PC-3 (cell line): ENCODE data around the gene DHDDS. TPM values are rescaled to one million over a fixed set of nuclear protein-coding genes. Genes with fewer than 3 reads are reported as not detected.

Source experiments
- ATAC-seq: fragments of 200-7000 bp; cut with Tn5 transposase; 2 replicates; pipeline ENCODE4 v1.9.1; 2020; ENCODE audit warnings: mild to moderate bottlenecking, moderate library complexity
- BruUV-seq: library from RNA; stranded (reverse); fragments of 400-500 nt; replicated peaks from 2 replicates; lab custom pipeline; 2021; lab: Mats Ljungman, UMichigan
- CTCF ChIA-PET: fragments of 300-600 bp; sonication (Branson Sonifier 250); formaldehyde crosslinking; loops from one replicate; lab custom pipeline; 2022; ENCODE audit warnings: antibody characterized with exemption; lab: Charles Lee
- POLR2A ChIA-PET: fragments of 300-600 bp; sonication (Branson Sonifier 250); formaldehyde crosslinking; loops from one replicate; lab custom pipeline; 2022; ENCODE audit warnings: antibody characterized with exemption; ENCODE audit not compliant: unreplicated experiment; lab: Charles Lee
- DNase-seq: peaks from one replicate; pipeline ENCODE4 v3.0.0-alpha.2; 2015
- H2AFZ ChIP-seq: fragments of 300-600 bp; sonication (generic); 2 replicates; pipeline ENCODE4 v1.6.0; 2016; ENCODE audit warnings: antibody characterized with exemption, low read length
- H3F3A ChIP-seq: fragments of 300-600 bp; sonication (generic); one replicate; pipeline ENCODE4 v1.6.0; 2017; ENCODE audit warnings: antibody characterized with exemption, low read length, control low read depth, mild to moderate bottlenecking; ENCODE audit not compliant: unreplicated experiment
- H3K27ac ChIP-seq: fragments of 300-600 bp; sonication (generic); 2 replicates; pipeline ENCODE4 v1.5.1; 2016; ENCODE audit warnings: mild to moderate bottlenecking, low read length
- H3K27me3 ChIP-seq: fragments of 300-600 bp; sonication (generic); 2 replicates; pipeline ENCODE4 v1.6.1; 2016; ENCODE audit warnings: low read length, mixed read lengths
- H3K36me3 ChIP-seq: fragments of 300-600 bp; sonication (generic); 2 replicates; pipeline ENCODE4 v1.6.1; 2016; ENCODE audit warnings: low read depth, mixed run types, low read length, mixed read lengths
- H3K4me1 ChIP-seq: fragments of 300-600 bp; sonication (generic); 2 replicates; pipeline ENCODE4 v1.5.1; 2016; ENCODE audit warnings: low read length; ENCODE audit not compliant: insufficient read depth
- H3K4me2 ChIP-seq: fragments of 300-600 bp; sonication (generic); 2 replicates; pipeline ENCODE4 v1.6.0; 2016; ENCODE audit warnings: low read length
- H3K4me3 ChIP-seq: fragments of 300-600 bp; sonication (generic); 2 replicates; pipeline ENCODE4 v1.5.1; 2016; ENCODE audit warnings: mild to moderate bottlenecking, low read length, mixed read lengths
- H3K79me2 ChIP-seq: fragments of 300-600 bp; sonication (generic); 2 replicates; pipeline ENCODE4 v1.6.1; 2017; ENCODE audit warnings: low read length, mixed read lengths
- H3K9ac ChIP-seq: fragments of 300-600 bp; sonication (generic); 2 replicates; pipeline ENCODE4 v1.6.0; 2016; ENCODE audit warnings: mild to moderate bottlenecking, low read length
- H3K9me2 ChIP-seq: fragments of 300-600 bp; sonication (generic); replicated peaks from 2 replicates; pipeline ENCODE4 v1.6.1; 2016; ENCODE audit warnings: mixed run types, low read length, mixed read lengths
- H3K9me3 ChIP-seq: fragments of 300-600 bp; sonication (generic); 2 replicates; pipeline ENCODE4 v1.6.1; 2016; ENCODE audit warnings: low read length, mixed read lengths
- H4K20me1 ChIP-seq: fragments of 300-600 bp; sonication (generic); 2 replicates; pipeline ENCODE4 v1.6.1; 2016; ENCODE audit warnings: low read length, mixed read lengths
- EZH2 ChIP-seq: fragments of 300-600 bp; sonication (generic); IDR thresholded peaks from one replicate; pipeline ENCODE4 v1.6.1; 2017; ENCODE audit warnings: antibody characterized with exemption, mild to moderate bottlenecking, low read length; ENCODE audit not compliant: unreplicated experiment
- EZH2phosphoT487 ChIP-seq: fragments of 300-600 bp; sonication (generic); IDR thresholded peaks from 2 replicates; pipeline ENCODE4 v1.6.1; 2018; ENCODE audit warnings: mild to moderate bottlenecking, antibody characterized with exemption, low read length, borderline replicate concordance
- intact Hi-C: fragments of 100-400 bp; cut with micrococcal nuclease; formaldehyde crosslinking; loops from 2 replicates; pipeline ENCODE4 v1.9.0; 2023
- total RNA-seq: library from RNA; depleted of rRNA; stranded (reverse); fragments of >200 nt; gene quantifications from 2 replicates; pipeline ENCODE4 v1.2.3, GENCODE V29; 2014
- TF ChIP-seq, protein P1 (sequence below): fragments of 300-600 bp; sonication (generic); conservative IDR thresholded peaks from 2 replicates; pipeline ENCODE4 v1.5.1; 2017; ENCODE audit warnings: antibody characterized with exemption, low read depth, mild to moderate bottlenecking, low read length

Gene DHDDS
- total RNA-seq, 1 experiment from 2014 or later: 49.6 TPM

DNA sequence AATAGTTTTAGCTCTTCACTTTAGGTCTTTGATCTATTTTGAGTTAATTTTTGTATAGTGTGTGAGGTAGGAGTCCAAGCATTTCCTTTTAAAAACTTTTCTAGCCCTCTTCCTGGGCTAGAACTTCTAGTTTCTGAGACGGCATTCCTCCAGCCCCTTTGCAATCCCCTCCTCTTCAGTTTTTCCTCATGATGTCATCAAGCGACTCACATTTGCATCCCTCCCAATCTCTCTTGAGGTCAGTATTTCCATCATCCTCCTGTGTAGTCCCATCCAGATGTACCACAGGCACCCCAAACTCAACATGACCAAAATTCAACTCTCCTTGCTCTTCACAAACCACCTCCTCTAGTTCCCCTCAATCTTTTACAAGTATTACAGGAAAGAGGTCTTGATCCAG, 50.8 kb downstream of the DHDDS start:
- H4K20me1 ChIP-seq: no peaks in the 10 kb centered on the region
- BruUV-seq: no TSS peak
- H3K9ac ChIP-seq: no peak overlapping the region
- no peaks in the 10 kb centered on the region for H3K4me1 ChIP-seq
- TF ChIP-seq, protein P1, sequence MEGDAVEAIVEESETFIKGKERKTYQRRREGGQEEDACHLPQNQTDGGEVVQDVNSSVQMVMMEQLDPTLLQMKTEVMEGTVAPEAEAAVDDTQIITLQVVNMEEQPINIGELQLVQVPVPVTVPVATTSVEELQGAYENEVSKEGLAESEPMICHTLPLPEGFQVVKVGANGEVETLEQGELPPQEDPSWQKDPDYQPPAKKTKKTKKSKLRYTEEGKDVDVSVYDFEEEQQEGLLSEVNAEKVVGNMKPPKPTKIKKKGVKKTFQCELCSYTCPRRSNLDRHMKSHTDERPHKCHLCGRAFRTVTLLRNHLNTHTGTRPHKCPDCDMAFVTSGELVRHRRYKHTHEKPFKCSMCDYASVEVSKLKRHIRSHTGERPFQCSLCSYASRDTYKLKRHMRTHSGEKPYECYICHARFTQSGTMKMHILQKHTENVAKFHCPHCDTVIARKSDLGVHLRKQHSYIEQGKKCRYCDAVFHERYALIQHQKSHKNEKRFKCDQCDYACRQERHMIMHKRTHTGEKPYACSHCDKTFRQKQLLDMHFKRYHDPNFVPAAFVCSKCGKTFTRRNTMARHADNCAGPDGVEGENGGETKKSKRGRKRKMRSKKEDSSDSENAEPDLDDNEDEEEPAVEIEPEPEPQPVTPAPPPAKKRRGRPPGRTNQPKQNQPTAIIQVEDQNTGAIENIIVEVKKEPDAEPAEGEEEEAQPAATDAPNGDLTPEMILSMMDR: no peak
- TF ChIP-seq EZH2 (no peak), EZH2phosphoT487 (no peak)
- no peak for DNase-seq
- intact Hi-C loops: no loop called here
- H3K9me2 ChIP-seq: no peaks in the 10 kb centered on the region
- H3K4me2 ChIP-seq: no peak overlapping the region
- H3K4me3 ChIP-seq: no peak overlapping the region
- H3K79me2 ChIP-seq: no peaks in the 10 kb centered on the region
- H3K27me3 ChIP-seq: no peaks in the 10 kb centered on the region
- ChIA-PET POLR2A (no interaction called here), CTCF (no interaction called here)
- H3K36me3 ChIP-seq: peaks cover 5% of the 10 kb centered on the region; the same call in 1 of the 2 replicates
- ATAC-seq: no peak
- H2AFZ ChIP-seq: no peak overlapping the region
- no peaks in the 10 kb centered on the region for H3K9me3 ChIP-seq
- no peaks in the 10 kb centered on the region for H3F3A ChIP-seq
- H3K27ac ChIP-seq: no peak overlapping the region

DNA sequence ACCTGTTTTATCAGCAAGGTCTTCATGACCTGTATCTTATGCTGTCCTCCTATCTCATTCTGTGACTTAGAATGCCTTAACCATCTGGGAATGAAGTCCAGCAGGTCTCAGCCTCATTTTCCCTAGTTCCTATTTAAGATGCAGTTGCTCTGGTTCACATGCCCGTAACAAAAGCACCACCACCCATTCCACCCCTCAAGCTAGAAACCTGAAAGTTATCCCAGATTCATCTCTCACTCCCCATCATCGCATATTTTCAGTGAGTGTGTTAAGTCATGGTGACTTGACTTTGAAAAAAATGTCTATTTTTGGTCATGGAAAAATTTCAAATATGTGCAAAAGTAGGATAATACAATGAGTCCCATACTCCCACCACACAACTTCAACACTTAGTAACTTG, 51.9 kb downstream of the DHDDS start:
- intact Hi-C loops: no loop called here
- BruUV-seq: no TSS peak
- POLR2A ChIA-PET: no interaction called here

DNA sequence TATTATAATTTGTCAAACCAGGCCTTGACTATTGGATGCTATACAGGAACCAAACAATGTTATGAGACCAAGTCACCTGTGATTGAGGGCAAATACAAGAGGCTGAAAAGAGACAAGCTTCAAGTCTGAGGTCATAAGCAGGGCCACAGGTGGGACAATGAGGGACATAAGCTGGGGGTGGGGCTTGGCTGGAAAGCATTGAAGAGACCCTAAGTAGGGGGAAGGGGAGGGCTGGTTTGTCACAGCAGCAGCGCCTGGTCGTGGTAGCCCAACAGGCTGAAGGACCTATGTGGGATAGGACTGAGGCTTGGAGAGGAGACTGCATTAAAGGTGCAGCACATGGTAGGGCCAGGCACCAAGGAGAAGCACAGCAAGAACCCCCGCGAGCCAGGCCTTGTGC, 58.0 kb downstream of the DHDDS start:
- TF ChIP-seq, protein P1: no peak
- TF ChIP-seq EZH2phosphoT487: no peak
- no peak for TF ChIP-seq EZH2
- no peak overlapping the region for H3K4me2 ChIP-seq
- H3K9ac ChIP-seq: no peak overlapping the region
- no peak for ATAC-seq
- no peaks in the 10 kb centered on the region for H3K27me3 ChIP-seq
- H3F3A ChIP-seq: no peaks in the 10 kb centered on the region
- H3K4me1 ChIP-seq: no peaks in the 10 kb centered on the region
- no peak overlapping the region for H3K27ac ChIP-seq
- POLR2A ChIA-PET: no interaction called here
- H3K4me3 ChIP-seq: no peak overlapping the region
- no peak overlapping the region for H2AFZ ChIP-seq
- DNase-seq: no peak
- H3K9me3 ChIP-seq: no peaks in the 10 kb centered on the region
- no peaks in the 10 kb centered on the region for H3K36me3 ChIP-seq
- intact Hi-C loops: no loop called here
- no peaks in the 10 kb centered on the region for H4K20me1 ChIP-seq
- CTCF ChIA-PET: no interaction called here
- H3K79me2 ChIP-seq: no peaks in the 10 kb centered on the region
- no TSS peak for BruUV-seq
- no peaks in the 10 kb centered on the region for H3K9me2 ChIP-seq

More for the DNA sequence above, 51.9 kb downstream of the DHDDS start:
- ATAC-seq (no peak), DNase-seq (no peak)
- CTCF ChIA-PET: no interaction called here
- Histone ChIP-seq H3K9me2 (no peaks in the 10 kb centered on the region), H3K9me3 (no peaks in the 10 kb centered on the region), H3K27ac (no peak overlapping the region), H4K20me1 (no peaks in the 10 kb centered on the region), H3K27me3 (no peaks in the 10 kb centered on the region), H3K4me1 (no peaks in the 10 kb centered on the region), H3K9ac (no peak overlapping the region), H3K4me3 (no peak overlapping the region), H3F3A (no peaks in the 10 kb centered on the region), H3K36me3 (peaks cover 3% of the 10 kb centered on the region; the same call in 1 of the 2 replicates), H3K79me2 (no peaks in the 10 kb centered on the region), H3K4me2 (no peak overlapping the region), H2AFZ (no peak overlapping the region)
- TF ChIP-seq EZH2phosphoT487 (no peak), EZH2 (no peak)
- TF ChIP-seq, protein P1: no peak
